HG03460 (cell line): Measurements from ENCODE around the gene ZCRB1.
"Not testable (repeated sequence)": the region's sequence is repeated elsewhere in the genome, so short reads cannot be mapped to it uniquely, and the experiment has no call there.

ENCODE experiments used
- ATAC-seq: cut with Tn5 transposase; IDR thresholded peaks from one replicate; pipeline ENCODE4 v1.9.1; 2021; ENCODE audit not compliant: unreplicated experiment

The ZCRB1 gene

DNA sequence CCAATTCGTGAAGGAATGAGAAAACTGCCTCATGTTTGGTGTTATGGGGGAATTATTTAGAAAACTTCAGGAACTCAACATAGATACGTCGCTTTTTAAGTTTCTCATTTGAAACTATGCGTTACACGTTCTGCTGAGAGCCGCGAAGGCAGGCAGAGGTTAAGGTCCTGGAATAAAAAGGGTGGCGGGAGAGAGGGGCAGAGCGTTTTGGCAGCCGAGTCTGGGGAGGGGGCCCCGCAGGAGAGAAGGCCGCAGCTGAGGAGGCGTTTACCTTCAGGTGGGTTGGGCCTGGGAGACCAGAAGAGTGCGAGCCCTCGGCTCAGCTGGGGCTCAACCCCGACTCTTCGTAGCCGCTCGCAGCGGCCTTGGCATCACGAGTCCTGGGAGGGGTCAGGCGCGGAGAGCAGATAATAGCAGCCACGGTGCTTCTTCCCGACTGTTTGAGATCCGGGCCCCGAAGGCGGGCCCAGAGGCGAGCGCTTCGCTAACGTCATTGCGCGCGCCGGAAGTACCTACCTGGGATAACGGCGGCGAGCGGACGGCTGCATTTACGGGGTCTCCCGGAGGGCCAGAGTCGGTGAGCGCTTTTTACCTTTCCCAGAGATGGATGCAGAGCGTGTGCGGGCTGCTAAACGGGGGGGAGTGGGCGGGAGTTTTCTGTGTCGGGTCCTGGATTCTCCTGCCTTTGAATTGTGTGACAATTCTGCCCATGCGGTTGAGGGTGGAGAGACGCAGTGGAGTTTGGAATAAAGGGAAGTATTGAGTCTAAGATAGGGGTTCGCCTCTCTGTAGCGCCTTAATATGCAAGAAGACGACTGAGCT, at the start of gene ZCRB1, which contains the start of gene PPHLN1:
Gene ZCRB1 (minus strand): TSS at position 442 of the 822 bp plus-strand sequence. CDS start 1,992 bp downstream, outside the sequence.
Gene PPHLN1 (plus strand): TSS at position 515 of the 822 bp plus-strand sequence. CDS start 9,736 bp downstream, outside the sequence.
- ATAC-seq = peak; percentile 95

DNA sequence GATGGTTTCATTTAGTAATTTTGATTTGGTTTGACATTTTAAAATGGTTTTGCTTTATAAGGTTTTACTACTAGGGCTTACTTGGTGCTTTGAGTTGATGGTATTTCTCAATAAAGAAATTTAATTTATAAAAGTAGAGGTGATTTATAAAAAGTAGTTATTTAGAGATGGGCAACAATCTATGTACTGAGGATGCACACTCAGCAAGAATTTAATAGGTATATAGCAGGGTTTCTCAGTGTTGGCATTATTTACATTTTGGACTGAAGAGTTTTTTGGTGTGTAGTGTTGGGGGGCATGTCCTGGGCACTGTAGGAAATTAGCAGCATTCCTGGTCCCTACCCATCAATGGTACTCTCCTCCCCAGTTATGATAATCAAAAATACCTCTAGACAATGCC, 47.8 kb upstream of the ZCRB1 start:
- no peak for ATAC-seq

- ATAC-seq = peak; percentile 81
These were observed 46.4 kb upstream of the ZCRB1 start for GRCh38 chr12:42372154-42372791.

DNA sequence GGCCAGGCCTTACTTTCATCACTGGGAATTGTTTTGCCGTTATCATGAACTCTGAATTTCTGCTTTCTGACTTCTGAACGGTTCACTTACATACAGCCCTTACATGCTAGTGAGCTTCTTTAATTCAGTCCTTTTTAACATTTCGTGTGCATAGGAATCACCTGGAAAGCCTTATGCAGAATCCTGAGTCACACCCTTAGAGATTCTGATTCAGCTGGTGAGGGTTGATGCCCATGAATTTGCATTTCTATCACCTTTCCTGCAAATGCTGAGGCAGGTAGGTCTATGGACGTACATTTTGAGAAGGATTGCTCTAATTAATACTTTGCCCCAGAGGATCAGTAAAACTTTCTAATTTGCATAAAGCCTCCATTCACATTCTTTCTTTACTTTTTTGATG, 44.1 kb upstream of the ZCRB1 start:
- no peak for ATAC-seq

- ATAC-seq = no peak
These were observed 39.6 kb upstream of the ZCRB1 start for GRCh38 chr12:42365486-42365885.

- ATAC-seq = no peak
These were observed 38.8 kb upstream of the ZCRB1 start for GRCh38 chr12:42364692-42365091.

DNA sequence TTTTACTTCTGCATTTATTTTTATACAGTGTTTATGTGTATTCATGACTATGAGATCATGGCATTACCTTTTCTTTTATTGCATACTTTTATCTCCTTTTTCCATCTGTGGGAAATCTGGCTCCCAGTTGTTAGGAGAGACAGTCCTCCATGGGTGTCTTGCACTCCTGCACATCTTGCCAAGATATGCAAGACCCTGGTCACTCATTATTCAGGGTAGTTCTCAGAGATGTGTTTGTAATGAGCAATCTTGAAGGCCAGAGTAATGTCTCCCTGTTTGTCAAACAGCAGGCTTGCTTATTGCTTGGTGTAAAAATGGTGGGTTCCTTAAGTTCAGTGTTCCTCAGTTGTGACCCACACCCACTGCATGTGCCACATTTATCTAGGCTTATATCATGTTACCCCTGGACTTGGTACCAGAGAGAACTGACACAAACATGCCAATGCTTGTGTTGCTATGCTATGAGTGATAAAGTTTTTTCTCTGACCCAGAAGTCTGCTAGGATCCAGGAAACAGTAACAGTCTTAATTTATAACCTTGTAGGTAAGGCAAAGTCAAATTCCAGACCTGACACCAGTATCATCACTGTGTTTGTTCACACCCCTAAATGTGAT, 36.9 kb upstream of the ZCRB1 start:
- ATAC-seq = no peak

DNA sequence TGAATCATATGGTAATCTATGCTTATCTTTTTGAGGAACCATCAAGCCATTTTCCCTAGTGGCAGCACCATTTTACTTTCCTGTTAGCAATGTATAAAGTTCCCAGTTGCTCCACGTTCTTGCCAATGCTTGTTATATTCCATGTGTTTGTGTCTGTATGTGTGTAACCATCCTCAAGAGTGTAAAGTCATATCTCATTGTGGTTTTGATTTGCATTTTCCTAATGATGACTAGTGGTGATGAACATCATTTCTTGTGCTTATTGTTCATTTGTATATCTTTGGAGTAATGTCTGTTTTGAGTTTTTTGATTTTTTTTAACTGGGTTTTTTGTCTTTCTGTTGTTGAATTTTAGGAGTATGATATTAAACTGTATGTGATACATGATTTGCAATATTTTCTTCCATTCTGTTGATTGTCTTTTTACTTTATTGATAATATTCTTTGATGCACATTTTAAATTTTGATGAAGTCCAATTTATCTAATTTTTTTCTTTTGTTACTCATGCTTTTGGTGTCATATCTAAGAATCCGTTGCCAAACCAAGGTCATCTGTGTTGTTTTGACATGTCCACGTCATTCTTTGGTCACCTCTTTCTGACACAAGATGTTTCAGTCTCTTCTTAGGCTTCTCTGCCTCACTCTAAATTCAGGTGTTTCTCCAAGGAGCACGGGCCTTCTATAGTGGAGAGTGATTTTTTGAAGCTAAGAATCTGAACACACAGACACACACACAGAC, 36.2 kb upstream of the ZCRB1 start:
- no peak for ATAC-seq

DNA sequence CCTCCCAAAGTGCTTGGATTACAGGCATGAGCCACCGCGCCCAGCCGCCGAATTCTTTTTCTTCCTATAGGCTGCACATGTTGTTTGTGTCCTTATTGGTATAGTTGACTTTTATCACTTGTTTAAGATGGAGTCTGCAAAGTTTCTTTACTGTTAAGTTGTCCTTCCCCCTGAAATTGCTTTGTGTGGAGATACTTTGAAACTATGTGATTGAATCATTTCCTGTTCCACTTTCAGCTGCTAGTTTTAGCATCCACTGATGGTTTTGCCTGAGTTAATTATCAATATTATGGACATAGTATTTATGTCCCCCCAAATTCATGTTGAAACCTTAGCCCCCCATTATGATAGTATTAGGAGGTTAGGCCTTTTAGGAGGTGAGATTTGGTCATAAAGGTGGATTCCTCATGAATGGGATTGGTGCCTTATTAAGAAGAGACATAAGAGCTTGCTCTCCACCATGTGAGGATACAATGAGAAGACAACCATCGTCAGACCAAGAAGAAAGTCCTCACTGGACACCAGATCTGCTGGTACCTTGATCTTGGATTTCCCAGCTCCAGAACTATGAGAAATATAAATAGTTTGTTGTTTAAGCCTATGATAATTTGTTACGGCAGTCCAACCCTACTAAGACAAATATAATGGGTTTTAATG, 35.0 kb upstream of the ZCRB1 start:
- peak; percentile 84 for ATAC-seq

GRCh38 chr12:42356344-42356743, 30.4 kb upstream of the ZCRB1 start:
- no peak for ATAC-seq

GRCh38 chr12:42350021-42350407, 24.1 kb upstream of the ZCRB1 start:
- not testable (repeated sequence) for ATAC-seq

GRCh38 chr12:42349119-42350020, 23.5 kb upstream of the ZCRB1 start:
- not testable (repeated sequence) for ATAC-seq

GRCh38 chr12:42346403-42347002, 20.6 kb upstream of the ZCRB1 start:
- no peak for ATAC-seq

GRCh38 chr12:42343721-42344120, 17.8 kb upstream of the ZCRB1 start:
- ATAC-seq = no peak

GRCh38 chr12:42342028-42342427, 16.1 kb upstream of the ZCRB1 start:
- no peak for ATAC-seq

DNA sequence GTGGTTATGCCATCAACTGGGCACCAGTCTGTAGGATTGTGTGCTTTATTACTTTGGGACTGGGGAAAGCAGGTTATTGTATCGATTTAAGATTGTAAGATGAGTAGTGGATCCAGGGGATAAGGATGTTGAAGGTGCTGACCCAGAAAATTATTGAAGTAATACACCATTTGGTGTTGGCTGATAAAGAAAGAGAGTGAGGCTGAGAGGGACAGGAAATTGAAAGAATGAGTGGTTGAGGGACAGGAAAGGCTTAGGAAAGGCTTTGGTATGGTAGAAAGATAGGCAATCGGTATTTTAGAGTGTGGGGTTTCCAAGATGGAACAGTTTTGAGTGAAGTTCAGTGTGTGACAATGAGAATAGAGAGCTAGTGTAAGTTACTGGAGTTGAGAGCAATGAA, 12.4 kb upstream of the ZCRB1 start:
- no peak for ATAC-seq

DNA sequence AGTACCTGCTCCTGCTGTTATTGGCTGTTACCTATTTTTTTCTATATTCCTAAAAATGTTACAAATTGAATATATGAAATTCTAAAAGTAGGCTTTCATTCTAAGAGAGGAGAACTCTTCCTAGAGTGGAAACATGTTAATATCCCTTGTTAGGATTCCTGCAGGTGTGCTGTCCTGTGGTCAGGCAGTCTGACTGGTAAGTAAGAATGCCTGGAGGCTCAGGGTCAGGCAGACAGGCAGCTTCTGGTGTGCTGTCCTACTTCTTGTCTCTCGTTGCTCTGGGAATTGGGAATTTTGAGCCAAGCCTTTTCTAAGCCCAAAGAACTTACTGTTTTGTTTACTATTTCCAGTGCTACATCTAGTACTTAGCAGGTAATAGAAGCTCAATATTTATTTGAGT, 10.4 kb upstream of the ZCRB1 start:
- no peak for ATAC-seq

GRCh38 chr12:42332301-42333285, 6.7 kb upstream of the ZCRB1 start:
- peak; percentile 71 for ATAC-seq
